NCI-H2081 (cell line): ENCODE data around the gene TMEM235.

ENCODE experiments used
- DNase-seq, 2 experiments: peaks; one replicate each; lab custom pipeline; 2025; lab: John Stamatoyannopoulos, UW

TMEM235 gene

GRCh38 chr17:78255029-78255656, 23.7 kb downstream of the TMEM235 start:
- no peak for DNase-seq

- no peak for DNase-seq
Observed at GRCh38 chr17:78255953-78256706, 24.7 kb downstream of the TMEM235 start.

- no peak for DNase-seq
Observed at GRCh38 chr17:78256707-78257591, 25.5 kb downstream of the TMEM235 start.

- no peak for DNase-seq
Observed at GRCh38 chr17:78257810-78258322, 26.4 kb downstream of the TMEM235 start.

DNA sequence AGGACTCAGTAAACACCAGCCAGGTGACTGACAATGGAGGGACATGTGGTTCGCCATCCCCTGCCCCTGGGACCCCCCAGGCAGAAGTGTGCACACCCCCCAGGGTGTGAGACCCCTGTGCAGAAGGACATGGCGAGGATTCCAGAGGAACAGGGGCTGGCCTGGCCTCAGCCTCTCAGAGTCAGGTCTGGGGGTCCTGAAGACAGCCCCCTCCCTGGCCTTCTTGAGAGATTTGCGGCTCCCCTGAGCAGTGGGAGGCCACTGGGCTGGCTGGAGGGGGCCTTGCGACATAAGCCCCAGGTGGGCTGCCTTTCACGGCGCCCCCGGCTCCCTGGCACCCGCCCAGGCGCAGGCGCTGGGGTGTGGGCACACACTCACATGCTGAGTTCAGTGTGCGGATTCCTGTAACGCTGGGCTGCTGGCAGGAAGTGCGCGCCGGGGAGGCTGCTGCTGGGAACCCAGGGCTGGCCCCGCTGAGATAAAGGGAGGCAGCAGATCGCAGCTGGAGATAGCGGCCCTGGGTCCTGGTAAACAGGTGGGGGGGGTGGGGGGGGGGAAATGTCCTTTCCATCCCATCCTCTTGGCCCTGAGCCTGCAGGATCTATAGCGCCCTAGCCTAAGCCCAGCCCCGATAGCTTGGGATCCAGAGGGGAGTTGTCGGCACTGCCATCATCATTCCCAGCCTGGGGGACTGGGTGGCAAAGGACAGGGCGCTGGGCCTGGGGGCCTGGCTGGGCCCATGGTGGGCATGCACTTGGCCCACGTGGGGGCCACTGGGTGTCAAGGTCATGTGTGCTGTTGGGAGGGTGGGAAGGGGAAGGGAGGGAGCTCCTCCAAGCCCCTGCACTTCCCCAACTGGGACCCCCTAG, 27.1 kb downstream of the TMEM235 start:
- peak; percentile 62 to 81 for DNase-seq

DNA sequence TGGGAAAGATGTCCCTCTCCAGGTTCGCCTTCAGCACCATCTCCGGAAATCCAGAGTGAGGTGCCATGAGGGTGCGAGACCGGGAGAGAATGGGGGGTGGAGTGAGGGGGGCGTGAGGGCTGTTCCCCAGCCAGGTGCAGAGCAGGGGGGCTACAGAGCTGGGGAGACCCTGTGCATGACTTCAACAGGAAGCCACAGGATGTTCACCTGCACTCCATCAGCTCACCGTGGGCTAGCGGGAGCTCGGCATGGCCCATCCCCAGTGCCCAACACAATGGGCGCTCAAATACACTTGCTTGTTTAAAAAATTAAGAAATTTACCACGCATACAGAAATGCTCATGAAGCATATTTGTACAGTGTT, 27.7 kb downstream of the TMEM235 start:
- DNase-seq: no peak

- no peak for DNase-seq
Observed at GRCh38 chr17:78263063-78263735, 31.8 kb downstream of the TMEM235 start.

GRCh38 chr17:78263736-78264340, 32.4 kb downstream of the TMEM235 start:
- DNase-seq: no peak

GRCh38 chr17:78264590-78264989, 33.2 kb downstream of the TMEM235 start:
- no peak for DNase-seq

GRCh38 chr17:78265121-78265520, 33.7 kb downstream of the TMEM235 start:
- DNase-seq: no peak

- DNase-seq: no peak
Observed at GRCh38 chr17:78266231-78266631, 34.8 kb downstream of the TMEM235 start.

DNA sequence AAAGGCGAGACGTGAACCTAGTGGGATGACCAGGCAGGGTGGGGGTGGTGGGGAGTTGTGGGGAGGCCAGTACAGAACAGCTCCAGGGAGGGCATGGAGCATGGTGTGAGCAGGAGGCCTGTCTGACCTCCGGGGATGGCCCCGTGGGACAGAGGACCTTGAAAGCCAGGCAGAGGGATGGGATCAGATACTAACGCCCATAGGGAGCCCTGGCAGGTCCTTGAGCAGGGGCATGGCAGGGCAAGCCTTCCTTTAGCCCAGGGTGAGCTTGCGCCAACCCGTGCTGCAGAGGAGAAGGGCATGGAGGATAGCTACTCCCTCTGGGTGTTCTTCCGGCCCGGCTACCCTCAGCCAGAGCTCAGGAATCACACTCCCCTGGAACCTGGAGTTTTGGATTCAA, 35.3 kb downstream of the TMEM235 start:
- no peak for DNase-seq

- DNase-seq: no peak
Observed at GRCh38 chr17:78267253-78268073, 36.0 kb downstream of the TMEM235 start.

- no peak for DNase-seq
Observed at GRCh38 chr17:78268191-78268874, 36.9 kb downstream of the TMEM235 start.

GRCh38 chr17:78268951-78269905, 37.8 kb downstream of the TMEM235 start:
- no peak for DNase-seq

DNA sequence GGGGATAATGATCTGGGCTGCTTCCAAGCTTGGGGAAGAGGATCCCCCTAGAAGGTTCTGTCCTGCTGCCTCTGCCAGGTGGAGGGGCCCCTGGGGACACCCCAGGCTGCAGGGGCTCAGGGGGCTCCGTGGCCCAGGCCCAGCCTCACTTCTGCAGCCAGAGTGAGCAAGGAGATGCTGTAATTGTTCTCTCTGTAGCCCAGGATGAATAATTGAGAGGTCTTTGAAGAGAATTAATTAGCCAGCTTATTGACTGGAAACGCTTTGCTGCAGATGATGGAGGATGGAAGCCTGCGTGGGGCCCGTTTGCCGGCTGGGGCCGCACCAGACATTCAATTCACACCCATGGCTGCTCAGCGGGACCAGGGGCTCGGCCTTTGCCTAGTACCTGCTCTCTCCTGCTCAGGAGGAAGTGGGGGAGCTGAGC, 38.5 kb downstream of the TMEM235 start:
- DNase-seq: no peak

DNA sequence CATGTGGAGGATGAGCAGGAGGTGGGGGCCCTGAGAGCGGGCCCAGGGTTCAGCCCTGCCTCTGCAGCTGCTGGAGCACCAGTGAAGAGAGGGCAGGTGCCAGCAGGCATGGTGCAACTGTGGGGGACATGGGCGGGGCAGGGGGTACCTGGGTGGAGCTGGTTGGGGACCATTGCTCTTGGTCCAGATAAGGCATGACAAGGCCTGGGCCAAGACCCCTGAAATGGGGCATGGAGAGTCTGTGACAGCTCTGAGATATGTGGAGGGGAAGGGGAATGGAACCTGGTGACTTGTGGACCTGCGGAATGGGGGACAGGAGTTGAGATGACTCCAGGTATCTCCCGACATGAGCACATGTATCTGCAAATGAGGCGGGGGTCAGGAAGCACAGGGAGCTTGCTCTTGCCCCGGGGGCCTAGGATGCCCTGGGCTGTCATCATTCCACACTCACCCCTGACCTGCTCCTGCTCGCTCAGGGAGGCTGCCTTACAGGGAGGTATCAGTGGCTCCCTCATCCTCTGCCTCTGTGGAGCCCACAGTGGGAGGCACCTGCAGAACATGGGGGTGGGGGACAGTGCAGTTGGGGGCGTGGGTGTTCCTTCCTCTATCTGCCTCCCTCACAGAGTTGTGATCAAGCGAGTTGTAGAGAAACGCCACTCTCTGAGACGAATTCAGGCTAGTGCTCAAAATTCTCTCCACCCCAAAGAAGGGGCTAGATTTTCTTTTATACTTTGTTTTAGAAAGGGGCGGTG, 40.2 kb downstream of the TMEM235 start:
- no peak for DNase-seq
